Renal pelvis (tissue), 4 donors: ENCODE data around the gene ZNF8. TPM values are rescaled to one million over a fixed set of nuclear protein-coding genes. Genes with fewer than 3 reads are reported as not detected.
"Not testable (repeated sequence)": the region's sequence is repeated elsewhere in the genome, so short reads cannot be mapped to it uniquely, and the experiment has no call there.

ENCODE experiments used
- DNase-seq: peaks from one replicate; pipeline ENCODE4 v3.0.0-alpha.2; 2013
- polyA plus RNA-seq, 3 donors: library from polyadenylated mRNA; unstranded; fragments of 120-200 nt; gene quantifications; one replicate each; pipeline ENCODE4 v1.2.1, GENCODE V29; 2013; ENCODE audit not compliant: insufficient read length in 3 of 3

The ZNF8 gene
- polyA plus RNA-seq, 3 donors = 6.6 to 10.7 (median 10.5) TPM

GRCh38 chr19:58330458-58330857 lies 51.7 kb downstream of the ZNF8 start:
- no peak for DNase-seq

DNA sequence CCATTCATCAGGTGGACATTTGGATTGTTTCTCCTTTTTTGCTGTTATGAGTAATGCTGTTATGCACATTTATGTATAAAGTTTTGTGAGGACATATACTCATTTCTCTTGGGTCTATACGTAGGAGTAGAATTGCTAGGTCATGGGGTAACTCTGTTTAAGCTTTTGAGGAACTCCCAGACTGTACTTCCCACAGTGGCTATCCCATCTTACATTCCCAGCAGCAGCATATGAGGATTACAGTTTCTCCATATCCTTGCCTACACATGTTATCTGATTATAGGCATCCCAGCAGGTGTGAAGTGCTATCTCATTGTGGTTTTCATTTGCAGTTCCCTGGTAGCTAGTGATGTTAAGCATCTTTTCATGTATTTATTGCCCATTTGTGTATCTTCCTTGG lies 53.9 kb downstream of the ZNF8 start:
- DNase-seq = no peak

- DNase-seq = no peak
These were observed 56.0 kb downstream of the ZNF8 start for GRCh38 chr19:58334691-58335249.

- DNase-seq = no peak
These were observed 56.9 kb downstream of the ZNF8 start for GRCh38 chr19:58335630-58336029.

- no peak for DNase-seq
These were observed 57.5 kb downstream of the ZNF8 start for GRCh38 chr19:58336216-58336615.

DNA sequence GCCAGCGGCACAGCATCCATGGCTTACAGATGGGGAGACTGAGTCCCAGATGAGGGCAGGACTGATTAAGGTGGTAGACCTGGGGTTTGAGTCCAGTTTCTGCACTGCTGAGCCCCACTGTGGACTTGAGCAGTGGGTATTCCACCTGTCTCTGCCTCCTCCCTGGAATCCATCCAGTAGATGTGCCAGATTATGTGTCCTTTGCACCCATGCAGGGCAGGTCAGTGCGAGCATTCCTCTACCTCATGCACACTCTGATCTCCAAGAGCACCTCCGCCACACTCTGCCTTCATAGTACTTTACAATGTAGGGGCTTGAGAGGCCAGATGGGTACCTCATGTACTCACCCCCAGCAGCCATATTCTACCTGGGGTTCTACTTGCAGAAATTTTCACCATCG lies 58.1 kb downstream of the ZNF8 start:
- no peak for DNase-seq

DNA sequence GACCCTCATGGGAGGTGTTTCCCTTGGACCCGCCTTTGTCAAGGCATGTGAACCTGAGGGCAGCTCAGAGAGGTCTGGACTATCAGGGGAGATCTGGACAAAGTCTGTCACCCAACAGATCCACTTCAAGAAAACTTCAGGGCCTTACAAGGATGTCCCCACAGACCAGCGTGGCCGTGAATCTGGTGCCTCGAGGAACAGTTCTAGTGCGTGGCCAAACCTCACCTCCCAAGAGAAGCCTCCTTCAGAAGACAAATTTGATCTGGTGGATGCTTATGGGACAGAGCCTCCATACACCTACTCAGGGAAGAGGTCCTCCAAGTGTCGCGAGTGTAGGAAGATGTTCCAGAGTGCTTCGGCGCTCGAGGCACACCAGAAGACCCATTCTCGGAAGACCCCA lies 59.6 kb downstream of the ZNF8 start:
- no peak for DNase-seq

- DNase-seq = no peak
These were observed 60.2 kb downstream of the ZNF8 start for GRCh38 chr19:58338825-58339558.

- DNase-seq = no peak
These were observed 66.8 kb downstream of the ZNF8 start for GRCh38 chr19:58345558-58345957.

- DNase-seq = no peak
These were observed 68.5 kb downstream of the ZNF8 start for GRCh38 chr19:58346961-58347929.

DNA sequence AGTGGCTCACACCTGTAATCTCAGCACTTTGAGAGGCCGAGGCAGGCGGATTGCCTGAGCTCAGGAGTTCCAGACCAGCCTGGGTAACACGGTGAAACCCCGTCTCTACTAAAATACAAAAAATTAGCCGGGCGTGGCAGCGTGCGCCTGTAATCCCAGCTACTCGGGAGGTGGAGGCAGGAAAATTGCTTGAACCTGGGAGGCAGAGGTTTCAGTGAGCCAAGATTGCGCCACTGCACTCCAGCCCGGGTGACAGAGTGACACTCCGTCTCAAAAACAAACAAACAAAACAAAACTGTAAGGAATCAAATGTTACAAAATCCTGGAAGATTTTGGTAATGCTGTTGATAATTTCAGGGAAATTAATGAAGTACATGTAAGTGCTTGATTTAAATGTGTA lies 69.3 kb downstream of the ZNF8 start:
- DNase-seq = not testable (repeated sequence)

DNA sequence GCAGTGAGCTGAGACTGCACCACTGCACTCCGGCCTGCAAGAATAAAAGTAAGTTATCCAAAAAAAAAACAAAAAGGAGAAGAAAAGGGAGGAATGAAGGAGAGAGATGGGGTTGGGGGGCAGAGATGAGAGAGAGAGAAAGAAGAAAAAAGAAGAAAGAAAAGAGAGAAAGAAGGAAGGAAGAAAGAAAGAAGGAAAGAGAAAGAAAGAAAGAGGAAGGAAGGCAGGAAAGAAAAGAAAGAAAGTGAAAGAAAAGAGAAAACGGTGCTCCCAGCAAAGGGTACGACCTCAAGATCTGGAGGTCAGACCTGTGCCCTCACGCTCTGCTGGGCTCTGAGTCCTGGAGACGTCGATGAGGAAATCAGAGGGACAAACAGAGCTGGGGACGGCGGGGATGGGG lies 70.8 kb downstream of the ZNF8 start:
- no peak for DNase-seq

DNA sequence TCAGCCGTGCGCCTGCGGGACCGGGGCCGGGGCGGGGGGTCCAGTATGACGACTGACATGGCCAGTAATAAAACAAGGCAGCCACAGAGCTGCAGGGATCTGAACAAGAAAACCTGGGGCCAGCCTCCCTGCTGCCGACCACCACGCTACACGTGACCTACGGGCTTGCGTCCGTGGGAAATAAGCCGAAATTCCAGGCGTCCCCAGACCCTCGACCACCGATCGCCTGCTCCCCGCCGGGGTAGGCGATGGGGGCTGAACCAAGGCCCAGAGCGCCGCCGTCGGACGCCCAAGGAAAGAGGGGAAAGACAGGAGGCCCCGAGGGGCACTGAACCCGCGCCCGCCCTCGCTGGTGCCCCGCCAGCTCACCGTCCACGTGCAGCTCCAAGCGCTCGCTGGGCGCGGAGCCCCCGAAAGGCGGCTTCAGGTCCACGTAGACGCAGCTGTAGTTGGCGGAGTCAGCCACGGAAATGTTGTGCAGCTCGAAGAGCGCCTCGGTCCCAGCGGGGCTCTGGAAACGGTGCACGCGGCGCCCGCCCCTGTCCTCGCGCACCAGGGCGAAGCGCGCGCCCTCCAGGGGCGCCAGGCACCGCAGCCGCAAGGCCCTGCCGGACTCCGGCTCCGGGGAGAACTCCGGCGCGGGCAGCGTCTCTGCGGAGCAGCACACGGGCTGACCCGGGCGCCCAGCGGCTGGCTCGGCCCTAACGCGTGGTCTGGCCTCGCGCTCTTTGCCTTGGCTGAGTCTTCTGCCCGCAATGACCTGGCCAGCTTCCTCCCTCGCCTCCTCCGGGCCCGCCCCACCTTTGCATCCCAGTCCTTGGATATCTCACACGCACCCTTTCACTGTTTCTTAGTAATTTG lies 71.5 kb downstream of the ZNF8 start:
- no peak for DNase-seq

GRCh38 chr19:58350871-58351557 lies 72.3 kb downstream of the ZNF8 start:
- no peak for DNase-seq

DNA sequence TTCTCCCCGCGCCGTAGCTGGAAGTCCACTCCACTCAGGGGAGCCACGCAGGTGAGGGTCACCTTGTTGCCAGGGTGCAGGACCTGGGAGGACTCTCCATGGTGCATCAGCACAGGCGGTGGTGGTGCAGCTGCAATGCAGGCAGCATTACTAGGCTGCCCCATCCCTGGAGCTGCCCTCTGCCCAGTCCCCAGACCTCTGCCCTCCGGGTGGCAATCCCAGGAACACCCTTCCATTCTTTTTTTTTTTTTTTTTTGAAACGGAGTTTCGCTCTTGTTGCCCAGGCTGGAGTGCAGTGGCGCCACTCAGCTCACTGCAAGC lies 72.8 kb downstream of the ZNF8 start:
- no peak for DNase-seq

GRCh38 chr19:58351990-58352755 lies 73.4 kb downstream of the ZNF8 start:
- no peak for DNase-seq
